T-helper 2 cell treated with Interferon-gamma antibody and Interleukin-4, amounts not matched to agents 5 μg/mL and 100 μg/mL, for 36 hours (primary cell): ENCODE results near the gene DLG5.

Experiments
- DNase-seq: peaks from one replicate; pipeline ENCODE4 v3.0.0; 2021; ENCODE audit warnings: low spot score
- H3K27ac Mint-ChIP-seq: one replicate; pipeline ENCODE4 v1.8.0; 2021; ENCODE audit warnings: mild to moderate bottlenecking, mixed read lengths
- H3K27me3 Mint-ChIP-seq: one replicate; pipeline ENCODE4 v1.8.0; 2021; ENCODE audit warnings: low read depth, mixed read lengths
- H3K36me3 Mint-ChIP-seq: one replicate; pipeline ENCODE4 v1.8.0; 2021; ENCODE audit warnings: low read depth, mixed read lengths
- H3K4me1 Mint-ChIP-seq: one replicate; pipeline ENCODE4 v1.8.0; 2021; ENCODE audit warnings: low read depth, mixed read lengths
- H3K4me3 Mint-ChIP-seq: one replicate; pipeline ENCODE4 v1.8.0; 2022; ENCODE audit warnings: mild to moderate bottlenecking, moderate library complexity, mixed read lengths
- H3K9me3 Mint-ChIP-seq: one replicate; pipeline ENCODE4 v1.8.0; 2021; ENCODE audit warnings: mixed read lengths

DLG5 gene

GRCh38 chr10:77865580-77866324 lies 60.8 kb downstream of the DLG5 start:
- DNase-seq: no peak
- Mint-ChIP-seq H3K36me3 (no peaks in the 10 kb centered on the region), H3K27me3 (no peaks in the 10 kb centered on the region), H3K27ac (no peak overlapping the region), H3K4me1 (peaks cover 2% of the 10 kb centered on the region), H3K4me3 (no peak overlapping the region), H3K9me3 (no peaks in the 10 kb centered on the region)

GRCh38 chr10:77864151-77864851 lies 62.3 kb downstream of the DLG5 start:
- peaks cover 2% of the 10 kb centered on the region for H3K4me1 Mint-ChIP-seq

GRCh38 chr10:77863446-77863845 lies 63.1 kb downstream of the DLG5 start:
- Mint-ChIP-seq H3K27me3 (no peaks in the 10 kb centered on the region), H3K36me3 (no peaks in the 10 kb centered on the region), H3K27ac (no peak overlapping the region), H3K4me3 (no peak overlapping the region), H3K4me1 (peaks cover 2% of the 10 kb centered on the region), H3K9me3 (no peaks in the 10 kb centered on the region)
- no peak for DNase-seq

More at GRCh38 chr10:77864151-77864851, 62.3 kb downstream of the DLG5 start:
- Mint-ChIP-seq H3K9me3 (no peaks in the 10 kb centered on the region), H3K4me3 (no peak overlapping the region), H3K27me3 (no peaks in the 10 kb centered on the region), H3K27ac (no peak overlapping the region), H3K36me3 (no peaks in the 10 kb centered on the region)
- no peak for DNase-seq

- DNase-seq: no peak
- H3K9me3 Mint-ChIP-seq: no peaks in the 10 kb centered on the region
- no peak overlapping the region for H3K27ac Mint-ChIP-seq
- peaks cover 2% of the 10 kb centered on the region for H3K4me1 Mint-ChIP-seq
- no peaks in the 10 kb centered on the region for H3K36me3 Mint-ChIP-seq
- no peak overlapping the region for H3K4me3 Mint-ChIP-seq
- no peaks in the 10 kb centered on the region for H3K27me3 Mint-ChIP-seq
These were observed 64.0 kb downstream of the DLG5 start for GRCh38 chr10:77862595-77862994.

GRCh38 chr10:77861366-77861765 lies 65.2 kb downstream of the DLG5 start:
- no peak for DNase-seq
- Mint-ChIP-seq H3K36me3 (no peaks in the 10 kb centered on the region), H3K4me3 (no peak overlapping the region), H3K27me3 (no peaks in the 10 kb centered on the region), H3K9me3 (no peaks in the 10 kb centered on the region), H3K27ac (no peak overlapping the region), H3K4me1 (peaks cover 2% of the 10 kb centered on the region)

GRCh38 chr10:77859865-77860282 lies 66.7 kb downstream of the DLG5 start:
- H3K27ac Mint-ChIP-seq: no peak overlapping the region
- no peak for DNase-seq

GRCh38 chr10:77859200-77859864 lies 67.2 kb downstream of the DLG5 start:
- peaks cover 2% of the 10 kb centered on the region for H3K4me1 Mint-ChIP-seq
- H3K9me3 Mint-ChIP-seq: no peaks in the 10 kb centered on the region
- H3K36me3 Mint-ChIP-seq: no peaks in the 10 kb centered on the region
- H3K4me3 Mint-ChIP-seq: no peak overlapping the region
- no peak overlapping the region for H3K27ac Mint-ChIP-seq
- no peaks in the 10 kb centered on the region for H3K27me3 Mint-ChIP-seq
- DNase-seq: no peak

More at GRCh38 chr10:77859865-77860282, 66.7 kb downstream of the DLG5 start:
- Mint-ChIP-seq H3K27me3 (no peaks in the 10 kb centered on the region), H3K9me3 (no peaks in the 10 kb centered on the region), H3K4me1 (peaks cover 2% of the 10 kb centered on the region), H3K36me3 (no peaks in the 10 kb centered on the region), H3K4me3 (no peak overlapping the region)

GRCh38 chr10:77857272-77857671 lies 69.3 kb downstream of the DLG5 start:
- Mint-ChIP-seq H3K4me3 (no peak overlapping the region), H3K36me3 (no peaks in the 10 kb centered on the region), H3K27ac (no peak overlapping the region), H3K27me3 (no peaks in the 10 kb centered on the region), H3K9me3 (no peaks in the 10 kb centered on the region), H3K4me1 (no peaks in the 10 kb centered on the region)
- no peak for DNase-seq

GRCh38 chr10:77856566-77856965 lies 70.0 kb downstream of the DLG5 start:
- Mint-ChIP-seq H3K27ac (no peak overlapping the region), H3K36me3 (no peaks in the 10 kb centered on the region), H3K4me3 (no peak overlapping the region), H3K4me1 (no peaks in the 10 kb centered on the region), H3K27me3 (no peaks in the 10 kb centered on the region), H3K9me3 (no peaks in the 10 kb centered on the region)
- DNase-seq: no peak

- Mint-ChIP-seq H3K27me3 (no peaks in the 10 kb centered on the region), H3K36me3 (no peaks in the 10 kb centered on the region), H3K9me3 (no peaks in the 10 kb centered on the region), H3K27ac (no peak overlapping the region), H3K4me1 (no peaks in the 10 kb centered on the region), H3K4me3 (no peak overlapping the region)
- DNase-seq: no peak
These were observed 71.0 kb downstream of the DLG5 start for GRCh38 chr10:77855404-77856155.

GRCh38 chr10:77854115-77854514 lies 72.4 kb downstream of the DLG5 start:
- no peak overlapping the region for H3K4me3 Mint-ChIP-seq
- no peaks in the 10 kb centered on the region for H3K27me3 Mint-ChIP-seq
- no peak overlapping the region for H3K27ac Mint-ChIP-seq
- no peaks in the 10 kb centered on the region for H3K4me1 Mint-ChIP-seq
- DNase-seq: no peak
- H3K36me3 Mint-ChIP-seq: no peaks in the 10 kb centered on the region
- H3K9me3 Mint-ChIP-seq: no peaks in the 10 kb centered on the region

- no peak for DNase-seq
- Mint-ChIP-seq H3K9me3 (no peaks in the 10 kb centered on the region), H3K4me1 (peaks cover 1% of the 10 kb centered on the region), H3K27ac (no peak overlapping the region), H3K36me3 (no peaks in the 10 kb centered on the region), H3K4me3 (no peak overlapping the region), H3K27me3 (no peaks in the 10 kb centered on the region)
These were observed 73.3 kb downstream of the DLG5 start for GRCh38 chr10:77853256-77853655.

- Mint-ChIP-seq H3K9me3 (no peaks in the 10 kb centered on the region), H3K27ac (no peak overlapping the region), H3K36me3 (no peaks in the 10 kb centered on the region), H3K27me3 (no peaks in the 10 kb centered on the region), H3K4me1 (peaks cover 3% of the 10 kb centered on the region), H3K4me3 (no peak overlapping the region)
- DNase-seq: no peak
These were observed 75.8 kb downstream of the DLG5 start for GRCh38 chr10:77850620-77851231.
